GM12874 (cell line): ENCODE measurements around the gene LIM2.

Source experiments
- CTCF ChIP-seq: IDR thresholded peaks from 2 replicates; pipeline ENCODE4 v1.5.1; 2011; ENCODE audit warnings: low read depth, mild to moderate bottlenecking, control low read depth, low read length, moderate library complexity; ENCODE audit not compliant: insufficient read depth

Gene LIM2

GRCh38 chr19:51421229-51422052 lies 33.7 kb upstream of the LIM2 start:
- TF ChIP-seq CTCF, result no peak

DNA sequence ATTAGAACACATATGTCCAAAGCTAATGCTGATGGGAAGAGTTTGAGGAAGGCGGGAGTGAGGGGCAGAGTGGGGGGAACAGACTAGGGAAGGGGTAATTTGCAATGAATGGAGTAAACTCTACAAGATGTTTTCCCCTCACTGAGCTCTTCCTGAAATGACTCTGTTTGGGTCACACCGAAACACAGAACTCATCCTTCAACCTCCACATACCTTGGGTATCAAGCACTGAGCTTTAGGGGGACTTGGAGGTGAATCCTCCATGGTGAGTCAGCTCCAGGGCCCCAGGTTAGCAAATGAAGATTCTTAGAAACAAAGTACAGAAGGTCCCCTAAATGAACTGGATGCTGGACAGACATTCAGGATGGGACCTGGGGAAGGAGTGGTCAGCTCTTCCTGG lies 30.9 kb upstream of the LIM2 start:
- TF ChIP-seq CTCF, result no peak

GRCh38 chr19:51417810-51418157 lies 30.0 kb upstream of the LIM2 start:
- TF ChIP-seq CTCF, result no peak

- TF ChIP-seq CTCF, result no peak
Observed at GRCh38 chr19:51417107-51417809, 29.5 kb upstream of the LIM2 start, which contains the start of gene SIGLEC10. TSS of gene SIGLEC10 (minus strand) at chr19:51417642. CDS start at chr19:51417581, 61 bp downstream.

DNA sequence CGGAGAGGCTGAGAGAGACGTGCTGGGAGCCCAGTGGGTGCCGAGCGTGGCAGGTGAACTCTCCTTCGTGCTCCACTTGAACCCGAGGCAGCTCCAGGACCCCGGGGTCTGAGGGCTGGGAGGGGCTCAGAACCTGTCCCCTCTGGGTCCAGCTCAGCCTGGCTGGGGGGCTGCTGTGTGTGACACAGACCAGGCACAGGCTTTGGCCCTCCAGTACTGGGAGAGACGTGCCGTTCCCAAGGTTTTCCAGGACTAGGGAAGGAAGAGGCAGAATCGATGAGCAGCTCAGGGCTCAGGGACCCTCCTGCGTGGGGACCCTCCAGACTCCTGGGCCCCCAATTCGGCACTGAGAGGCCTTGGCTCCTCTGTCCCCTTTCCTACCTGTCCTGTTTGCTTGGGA lies 27.4 kb upstream of the LIM2 start:
- TF ChIP-seq CTCF, result no peak

GRCh38 chr19:51410950-51411748 lies 23.4 kb upstream of the LIM2 start:
- TF ChIP-seq CTCF, result no peak

GRCh38 chr19:51407511-51408131 lies 19.8 kb upstream of the LIM2 start:
- TF ChIP-seq CTCF, result peak; percentile 59
